ENCODE data around the gene MRO.

MRO gene

GRCh38 chr18:50819728-50820378 is at the start of gene MRO:
TSS of gene MRO (minus strand) at chr18:50820016. CDS start at chr18:50809400, 10,616 bp downstream.
- peak; percentile 73 for DNase-seq

GRCh38 chr18:50869150-50869549 is 49.3 kb upstream of the MRO start:
- DNase-seq, result no peak

- DNase-seq, result no peak
These were observed 46.9 kb upstream of the MRO start for GRCh38 chr18:50866765-50867164.

GRCh38 chr18:50863840-50864375 is 44.1 kb upstream of the MRO start:
- DNase-seq, result no peak

- no peak for DNase-seq
These were observed 42.6 kb upstream of the MRO start for GRCh38 chr18:50862401-50862800.

- no peak for DNase-seq
These were observed 41.8 kb upstream of the MRO start for GRCh38 chr18:50861617-50862016.

GRCh38 chr18:50859793-50860555 is 40.2 kb upstream of the MRO start:
- no peak for DNase-seq

- no peak for DNase-seq
These were observed 37.9 kb upstream of the MRO start for GRCh38 chr18:50857694-50858093.

GRCh38 chr18:50857166-50857565 is 37.4 kb upstream of the MRO start:
- peak; percentile 63 for DNase-seq

- DNase-seq, result no peak
These were observed 36.4 kb upstream of the MRO start for GRCh38 chr18:50855976-50856757.

- DNase-seq, result peak; percentile 65
These were observed 34.1 kb upstream of the MRO start for GRCh38 chr18:50853863-50854271.

- no peak for DNase-seq
These were observed 30.7 kb upstream of the MRO start for GRCh38 chr18:50850307-50851065.

- no peak for DNase-seq
These were observed 29.6 kb upstream of the MRO start for GRCh38 chr18:50849419-50849821.

GRCh38 chr18:50848991-50849390 is 29.2 kb upstream of the MRO start:
- no peak for DNase-seq

GRCh38 chr18:50848061-50848551 is 28.3 kb upstream of the MRO start:
- DNase-seq, result no peak

- peak; percentile 46 for DNase-seq
These were observed 27.4 kb upstream of the MRO start for GRCh38 chr18:50847192-50847591.

GRCh38 chr18:50844960-50845359 is 25.1 kb upstream of the MRO start:
- no peak for DNase-seq

- no peak for DNase-seq
These were observed 24.7 kb upstream of the MRO start for GRCh38 chr18:50844554-50844953.

- no peak for DNase-seq
These were observed 23.0 kb upstream of the MRO start for GRCh38 chr18:50842846-50843245.

GRCh38 chr18:50839996-50840395 is 20.2 kb upstream of the MRO start:
- no peak for DNase-seq

- no peak for DNase-seq
These were observed 19.5 kb upstream of the MRO start for GRCh38 chr18:50839341-50839740.

GRCh38 chr18:50836521-50836957 is 16.7 kb upstream of the MRO start:
- peak; percentile 75 for DNase-seq

Measured in EL (cell line).